Activated CD4-positive, alpha-beta memory T cell treated with anti-CD3 and anti-CD28 coated beads for 36 hours (primary cell): ENCODE measurements around the gene ELP4. TPM values are rescaled to one million over a fixed set of nuclear protein-coding genes. Genes with fewer than 3 reads are reported as not detected.

Experiments used
- CTCF ChIA-PET: fragments of 350-600 bp; sonication (Branson Sonifier 250); formaldehyde crosslinking; loops from one replicate; lab custom pipeline; 2021; ENCODE audit warnings: antibody characterized with exemption, inconsistent platforms; lab: Charles Lee
- POLR2A ChIA-PET: fragments of 350-600 bp; sonication (Branson Sonifier 250); formaldehyde crosslinking; loops from one replicate; lab custom pipeline; 2021; ENCODE audit warnings: antibody characterized with exemption; lab: Charles Lee
- DNase-seq: peaks from one replicate; pipeline ENCODE4 v3.0.0-alpha.2; 2020
- H3K27ac Mint-ChIP-seq: one replicate; pipeline ENCODE4 v1.8.0; 2021; ENCODE audit warnings: mixed read lengths
- H3K27me3 Mint-ChIP-seq: one replicate; pipeline ENCODE4 v1.8.0; 2021; ENCODE audit warnings: mixed read lengths
- H3K36me3 Mint-ChIP-seq: one replicate; pipeline ENCODE4 v1.8.0; 2021; ENCODE audit warnings: mixed read lengths
- H3K4me1 Mint-ChIP-seq: one replicate; pipeline ENCODE4 v1.8.0; 2021; ENCODE audit warnings: low read depth, mixed read lengths
- H3K4me3 Mint-ChIP-seq: one replicate; pipeline ENCODE4 v1.8.0; 2021; ENCODE audit warnings: mild to moderate bottlenecking, mixed read lengths
- H3K9me3 Mint-ChIP-seq: one replicate; pipeline ENCODE4 v1.8.0; 2021; ENCODE audit warnings: mixed read lengths
- intact Hi-C: fragments of 100-400 bp; cut with micrococcal nuclease; formaldehyde crosslinking; loops from one replicate; pipeline ENCODE4 v1.15.1; 2023
- total RNA-seq, 2 experiments: library from RNA; stranded (reverse); gene quantifications; one replicate each; pipeline ENCODE4 v1.2.3, GENCODE V29; 2021

ELP4 gene
- total RNA-seq, 2 experiments from 2014 or later = 18.3 to 18.5 TPM

DNA sequence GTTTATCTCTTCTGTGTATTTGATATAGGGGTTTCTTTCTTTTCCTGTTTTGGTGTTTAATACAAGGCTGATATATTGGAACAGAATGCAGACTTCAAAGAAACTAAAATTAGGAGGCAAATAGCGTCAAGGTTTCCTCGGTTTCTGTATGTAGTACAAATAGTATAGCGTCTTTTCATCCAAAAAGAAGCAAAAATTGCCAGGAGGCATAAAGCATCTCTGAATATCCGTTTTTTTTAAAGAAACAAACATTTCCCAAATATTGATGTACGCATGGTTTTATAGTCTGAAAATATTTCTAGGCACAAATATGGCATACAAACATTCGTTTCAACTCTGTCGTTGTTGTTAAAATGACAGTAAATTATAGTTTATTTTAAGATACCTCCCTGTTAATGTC lies 318.6 kb downstream of the ELP4 start:
- Mint-ChIP-seq H3K4me3 (no peak overlapping the region), H3K27ac (no peak overlapping the region), H3K27me3 (peaks cover 58% of the 10 kb centered on the region), H3K4me1 (peaks cover 17% of the 10 kb centered on the region), H3K36me3 (peaks cover 5% of the 10 kb centered on the region), H3K9me3 (no peaks in the 10 kb centered on the region)
- POLR2A ChIA-PET = no interaction called here
- DNase-seq = no peak
- intact Hi-C loops = no loop called here
- CTCF ChIA-PET = no interaction called here

- POLR2A ChIA-PET = no interaction called here
Measured at GRCh38 chr11:31830406-31830805, 320.8 kb downstream of the ELP4 start.

GRCh38 chr11:31834237-31834636 lies 324.7 kb downstream of the ELP4 start:
- CTCF ChIA-PET = no interaction called here

More at GRCh38 chr11:31830406-31830805, 320.8 kb downstream of the ELP4 start:
- H3K36me3 Mint-ChIP-seq = peaks cover 4% of the 10 kb centered on the region
- no peak for DNase-seq
- peaks cover 14% of the 10 kb centered on the region for H3K4me1 Mint-ChIP-seq
- CTCF ChIA-PET = no interaction called here
- no peaks in the 10 kb centered on the region for H3K9me3 Mint-ChIP-seq
- H3K27ac Mint-ChIP-seq = no peak overlapping the region
- intact Hi-C loops = no loop called here
- H3K4me3 Mint-ChIP-seq = no peak overlapping the region
- peaks cover 44% of the 10 kb centered on the region for H3K27me3 Mint-ChIP-seq

More at GRCh38 chr11:31834237-31834636, 324.7 kb downstream of the ELP4 start:
- no peaks in the 10 kb centered on the region for H3K9me3 Mint-ChIP-seq
- H3K36me3 Mint-ChIP-seq = no peaks in the 10 kb centered on the region
- no peaks in the 10 kb centered on the region for H3K4me1 Mint-ChIP-seq
- DNase-seq = no peak
- no peak overlapping the region for H3K27ac Mint-ChIP-seq
- H3K4me3 Mint-ChIP-seq = no peak overlapping the region
- POLR2A ChIA-PET = no interaction called here
- intact Hi-C loops = no loop called here
- peaks cover 23% of the 10 kb centered on the region for H3K27me3 Mint-ChIP-seq

Other genes starting within 250 kb of the ELP4 start
- gene DCDC1, start 140.0 kb upstream of the ELP4 start, total RNA-seq = under 1 TPM; 0.21 to 0.27 TPM
- gene DNAJC24, start 139.9 kb upstream of the ELP4 start, total RNA-seq = 10 to 100 TPM; 15.4 to 16.8 TPM
- 10 to 100 TPM; 20.4 to 21.8 TPM for gene IMMP1L, start 145 bp upstream of the ELP4 start, total RNA-seq